IMR-90 (cell line): ENCODE data around the gene MYO1D. TPM values are rescaled to one million over a fixed set of nuclear protein-coding genes. Genes with fewer than 3 reads are reported as not detected.

Experiments
- ATAC-seq: fragments of 200-7000 bp; cut with Tn5 transposase; 2 replicates; pipeline ENCODE4 v1.9.1; 2020; ENCODE audit warnings: low read depth, mild to moderate bottlenecking, moderate library complexity
- BruUV-seq: library from RNA; stranded (reverse); fragments of 400-500 nt; replicated peaks from 2 replicates; lab custom pipeline; 2021; lab: Mats Ljungman, UMichigan
- CTCF ChIA-PET: fragments of 300-600 bp; formaldehyde crosslinking; extraction: SDS; loops from one replicate; lab custom pipeline; 2021; ENCODE audit warnings: antibody characterized with exemption; lab: Yijun Ruan, JAX
- POLR2A ChIA-PET: fragments of 300-600 bp; sonication (Branson Sonifier 250); formaldehyde crosslinking; loops from one replicate; lab custom pipeline; 2022; ENCODE audit warnings: antibody characterized with exemption; ENCODE audit not compliant: unreplicated experiment; lab: Charles Lee
- DNase-seq: peaks from one replicate; pipeline ENCODE4 v3.0.0; 2013
- H2AFZ ChIP-seq: replicated peaks from 2 replicates; pipeline ENCODE3; 2013; ENCODE audit warnings: low read length, mild to moderate bottlenecking; ENCODE audit not compliant: poor library complexity
- H2AK5ac ChIP-seq: 2 replicates; pipeline ENCODE4 v1.6.1; 2013; ENCODE audit warnings: low read depth, low read length, inconsistent platforms
- H2AK9ac ChIP-seq: replicated peaks from 2 replicates; pipeline ENCODE3; 2013; ENCODE audit warnings: mild to moderate bottlenecking, low read depth, low read length, moderate library complexity; ENCODE audit not compliant: poor library complexity
- H2BK120ac ChIP-seq: 2 replicates; pipeline ENCODE4 v1.6.1; 2013; ENCODE audit warnings: low read depth, low read length, inconsistent platforms
- H2BK15ac ChIP-seq: 3 replicates; pipeline ENCODE4 v1.6.1; 2013; ENCODE audit warnings: low read depth, low read length, inconsistent platforms
- H2BK20ac ChIP-seq: 2 replicates; pipeline ENCODE4 v1.6.1; 2013; ENCODE audit warnings: low read depth, mild to moderate bottlenecking, inconsistent platforms, low read length, moderate library complexity
- H2BK5ac ChIP-seq: 2 replicates; pipeline ENCODE4 v1.6.1; 2013; ENCODE audit warnings: mild to moderate bottlenecking, low read depth, low read length, inconsistent platforms; ENCODE audit not compliant: poor library complexity, severe bottlenecking
- H3K14ac ChIP-seq: replicated peaks from 2 replicates; pipeline ENCODE4 v1.6.1; 2013; ENCODE audit warnings: low read depth, low read length, inconsistent platforms
- H3K18ac ChIP-seq: 2 replicates; pipeline ENCODE4 v1.6.1; 2013; ENCODE audit warnings: low read depth, low read length, control low read depth
- H3K23ac ChIP-seq: 2 replicates; pipeline ENCODE4 v1.6.1; 2013; ENCODE audit warnings: low read depth, low read length, inconsistent platforms
- H3K27ac ChIP-seq: 2 replicates; pipeline ENCODE4 v1.5.1; 2013; ENCODE audit warnings: mild to moderate bottlenecking, control low read depth, low read length; ENCODE audit not compliant: insufficient read depth
- H3K27me3 ChIP-seq: 2 replicates; pipeline ENCODE4 v1.6.1; 2013; ENCODE audit warnings: low read length; ENCODE audit not compliant: control insufficient read depth, insufficient read depth
- H3K36me3 ChIP-seq: 2 replicates; pipeline ENCODE4 v1.6.1; 2013; ENCODE audit warnings: low read length, mixed read lengths; ENCODE audit not compliant: control insufficient read depth, insufficient read depth
- H3K4ac ChIP-seq: 2 replicates; pipeline ENCODE4 v1.6.1; 2013; ENCODE audit warnings: low read depth, low read length, inconsistent platforms
- H3K4me1 ChIP-seq: 2 replicates; pipeline ENCODE4 v1.6.1; 2013; ENCODE audit warnings: low read length, mixed read lengths; ENCODE audit not compliant: control insufficient read depth, insufficient read depth
- H3K4me2 ChIP-seq: 2 replicates; pipeline ENCODE4 v1.6.1; 2013; ENCODE audit warnings: low read depth, mild to moderate bottlenecking, control low read depth, low read length, moderate library complexity
- H3K4me3 ChIP-seq: 2 replicates; pipeline ENCODE4 v1.5.1; 2013; ENCODE audit warnings: low read depth, mild to moderate bottlenecking, control low read depth, low read length, moderate library complexity; ENCODE audit not compliant: insufficient read depth
- H3K56ac ChIP-seq: 2 replicates; pipeline ENCODE4 v1.6.1; 2013; ENCODE audit warnings: low read length, inconsistent platforms; ENCODE audit not compliant: insufficient read depth; ENCODE audit errors: extremely low read depth
- H3K79me1 ChIP-seq, 2 experiments: 2 replicates each; pipeline ENCODE4 v1.6.1; 2013; ENCODE audit warnings: low read length in 2 of 2, inconsistent platforms in 1 of 2, low read depth in 1 of 2
- H3K9ac ChIP-seq: 2 replicates; pipeline ENCODE4 v1.6.1; 2013; ENCODE audit warnings: low read depth, low read length, control low read depth
- H3K9me1 ChIP-seq: 2 replicates; pipeline ENCODE4 v1.6.1; 2013; ENCODE audit warnings: low read length, inconsistent platforms; ENCODE audit not compliant: insufficient read depth
- H3K9me3 ChIP-seq: 2 replicates; pipeline ENCODE4 v1.6.1; 2013; ENCODE audit warnings: low read length; ENCODE audit not compliant: control insufficient read depth, insufficient read depth
- H4K20me1 ChIP-seq: 2 replicates; pipeline ENCODE4 v1.6.1; 2013; ENCODE audit warnings: low read length, inconsistent platforms; ENCODE audit not compliant: insufficient read depth
- H4K5ac ChIP-seq: 2 replicates; pipeline ENCODE4 v1.6.1; 2013; ENCODE audit warnings: mild to moderate bottlenecking, low read depth, low read length, control low read depth
- H4K8ac ChIP-seq, 2 experiments: 2 replicates each; pipeline ENCODE4 v1.6.1; 2013; ENCODE audit warnings: low read depth in 2 of 2, low read length in 2 of 2, control low read depth in 1 of 2, inconsistent platforms in 1 of 2
- H4K91ac ChIP-seq: 2 replicates; pipeline ENCODE4 v1.6.1; 2013; ENCODE audit warnings: low read depth, low read length, inconsistent platforms; ENCODE audit not compliant: insufficient read depth
- BHLHE40 ChIP-seq: fragments of 150-350 bp; IDR thresholded peaks from 2 replicates; pipeline ENCODE4 v1.6.1; 2016; ENCODE audit warnings: mild to moderate bottlenecking, low read depth, low read length
- CEBPB ChIP-seq: IDR thresholded peaks from 2 replicates; pipeline ENCODE4 v1.6.1; 2012; ENCODE audit warnings: low read depth, low read length, improper control_type of control experiment
- CHD1 ChIP-seq: IDR thresholded peaks from 2 replicates; pipeline ENCODE4 v1.6.1; 2012; ENCODE audit warnings: low read depth, low read length, improper control_type of control experiment
- ELK1 ChIP-seq: fragments of 150-350 bp; IDR thresholded peaks from 2 replicates; pipeline ENCODE4 v1.6.1; 2016; ENCODE audit warnings: low read depth, mild to moderate bottlenecking, low read length, moderate library complexity, borderline replicate concordance
- MAFK ChIP-seq: IDR thresholded peaks from 2 replicates; pipeline ENCODE4 v1.6.1; 2012; ENCODE audit warnings: low read depth, low read length, improper control_type of control experiment
- MAZ ChIP-seq: IDR thresholded peaks from 2 replicates; pipeline ENCODE4 v1.6.1; 2012; ENCODE audit warnings: low read depth, mild to moderate bottlenecking, low read length, improper control_type of control experiment, moderate library complexity, borderline replicate concordance
- NFE2L2 ChIP-seq: fragments of 150-350 bp; IDR thresholded peaks from 2 replicates; pipeline ENCODE4 v1.6.1; 2016; ENCODE audit warnings: low read depth, mild to moderate bottlenecking, low read length
- SMC3 ChIP-seq: fragments of 150-350 bp; IDR thresholded peaks from 2 replicates; pipeline ENCODE4 v1.6.1; 2016; ENCODE audit warnings: low read depth, mild to moderate bottlenecking, antibody characterized with exemption, low read length, moderate library complexity
- WGBS, 2 experiments: methylation state at CpG; one replicate each; pipeline versions ENCODE4 v1.1.5 to v1.1.7; 2013; ENCODE audit warnings: missing lambda C conversion rate in 2 of 2; ENCODE audit not compliant: insufficient read length in 1 of 2; ENCODE audit errors: extremely low coverage in 2 of 2; 5-methylcytosine and 5-hydroxymethylcytosine counted together
- dilution Hi-C: fragments of 300-500 bp; cut with HindIII; formaldehyde crosslinking; loops from one replicate; pipeline ENCODE4 v1.14.3; 2018; ENCODE audit warnings: low sequenced_read_pairs; ENCODE audit not compliant: unreplicated experiment
- in situ Hi-C: fragments of 300-500 bp; cut with MboI; formaldehyde crosslinking; loops from 3 replicates; pipeline ENCODE4 v1.14.3; 2019; ENCODE audit warnings: low sequenced_read_pairs, inconsistent platforms, mixed read lengths
- intact Hi-C: fragments of 100-400 bp; cut with micrococcal nuclease; formaldehyde crosslinking; loops from 2 replicates; pipeline ENCODE4 v1.10.0; 2022
- polyA plus RNA-seq, 3 experiments: library from polyadenylated mRNA; depleted of rRNA; stranded (reverse); fragments of >200 nt; gene quantifications; 2 replicates each; pipeline ENCODE4 v1.2.3, GENCODE V29; 2012; ENCODE audit warnings: low replicate concordance in 1 of 3
- total RNA-seq: library from RNA; depleted of rRNA; stranded (reverse); fragments of >200 nt; gene quantifications from 2 replicates; pipeline ENCODE4 v1.2.3, GENCODE V29; 2012

The MYO1D gene
- total and polyA plus RNA-seq, 2 of the 4 experiments (the other 2 are of a cell fraction), result 0.63 to 0.90 TPM

GRCh38 chr17:32870027-32870670 is 6.8 kb downstream of the MYO1D start:
- in situ Hi-C loops, result no loop called here
- H3K9ac ChIP-seq, result no peak overlapping the region

More at GRCh38 chr17:32870027-32870670, 6.8 kb downstream of the MYO1D start:
- Histone ChIP-seq H3K9me3 (no peaks in the 10 kb centered on the region), H2BK120ac (no peak overlapping the region), H2BK5ac (no peak overlapping the region), H3K79me1 (no peaks in the 10 kb centered on the region), H3K27ac (no peak overlapping the region), H3K18ac (no peak overlapping the region), H4K20me1 (no peaks in the 10 kb centered on the region), H2BK15ac (no peak overlapping the region), H3K4me2 (no peak overlapping the region), H3K56ac (no peak overlapping the region), H3K23ac (no peak overlapping the region), H2AFZ (no peak overlapping the region), H3K27me3 (peaks cover 3% of the 10 kb centered on the region; the same call in 1 of the 2 replicates), H3K36me3 (no peaks in the 10 kb centered on the region), H3K9me1 (no peaks in the 10 kb centered on the region), H3K14ac (no peak overlapping the region), H2AK5ac (no peak overlapping the region), H3K4me1 (no peaks in the 10 kb centered on the region), H2AK9ac (no peak overlapping the region), H4K5ac (no peak overlapping the region), H3K4ac (no peak overlapping the region), H4K91ac (no peak overlapping the region), H3K4me3 (no peak overlapping the region), H2BK20ac (no peak overlapping the region), H4K8ac (no peak overlapping the region)
- POLR2A ChIA-PET, result no interaction called here
- TF ChIP-seq NFE2L2, result no peak
- no peak for TF ChIP-seq ELK1
- no peak for TF ChIP-seq SMC3
- no peak for TF ChIP-seq MAZ
- TF ChIP-seq CHD1, result no peak
- TF ChIP-seq BHLHE40, result no peak
- no peak for TF ChIP-seq MAFK
- no peak for TF ChIP-seq CEBPB
- intact Hi-C loops, result no loop called here
- BruUV-seq, result no TSS peak
- dilution Hi-C loops, result no loop called here
- ATAC-seq (no peak), DNase-seq (no peak)
- CTCF ChIA-PET, result no interaction called here
- no CpG with 5 or more reads among the region's 3 CpGs for WGBS, 2 experiments
